Neural crest cell (in vitro differentiated cells): ENCODE measurements around the gene DPP3. TPM values are rescaled to one million over a fixed set of nuclear protein-coding genes. Genes with fewer than 3 reads are reported as not detected.

Source experiments
- DNase-seq: peaks from one replicate; pipeline ENCODE4 v3.0.0; 2021; ENCODE audit warnings: low read depth, mixed read lengths, low spot score
- H3K27ac Mint-ChIP-seq: one replicate; pipeline ENCODE4 v1.8.0; 2021; ENCODE audit warnings: mild to moderate bottlenecking, mixed read lengths; ENCODE audit not compliant: unreplicated experiment
- H3K27me3 Mint-ChIP-seq: 2 replicates; pipeline ENCODE4 v1.8.0; 2021; ENCODE audit warnings: low read depth, mild to moderate bottlenecking, mixed read lengths
- H3K36me3 Mint-ChIP-seq: 2 replicates; pipeline ENCODE4 v1.8.0; 2021; ENCODE audit warnings: low read depth, mild to moderate bottlenecking, mixed read lengths
- H3K4me1 Mint-ChIP-seq: 2 replicates; pipeline ENCODE4 v1.8.0; 2021; ENCODE audit warnings: mixed read lengths
- H3K4me3 Mint-ChIP-seq: one replicate; pipeline ENCODE4 v1.8.0; 2021; ENCODE audit warnings: mild to moderate bottlenecking, mixed read lengths
- H3K9me3 Mint-ChIP-seq: 2 replicates; pipeline ENCODE4 v1.8.0; 2021; ENCODE audit warnings: mixed read lengths
- CTCF ChIP-seq: fragments of 200-600 bp; sonication (generic); conservative IDR thresholded peaks from 2 replicates; pipeline ENCODE4 v1.5.0; 2021; ENCODE audit warnings: antibody characterized with exemption, mild to moderate bottlenecking
- total RNA-seq: library from RNA; stranded (reverse); gene quantifications from 2 replicates; pipeline ENCODE4 v1.2.1, GENCODE V29; 2021

Gene DPP3
- total RNA-seq, 1 donor from 2014 or later, result 68.9 TPM

- Mint-ChIP-seq H3K4me1 (peaks cover 28% of the 10 kb centered on the region), H3K27ac (no peak overlapping the region), H3K4me3 (peak overlapping the region; percentile 96), H3K9me3 (no peaks in the 10 kb centered on the region), H3K36me3 (no peaks in the 10 kb centered on the region), H3K27me3 (no peaks in the 10 kb centered on the region)
- TF ChIP-seq CTCF, result no peak
- DNase-seq, result no peak
Measured at GRCh38 chr11:66477263-66478201, 2.7 kb upstream of the DPP3 start.

- TF ChIP-seq CTCF, result peak; percentile 88
- peaks cover 29% of the 10 kb centered on the region for H3K4me1 Mint-ChIP-seq
- peak overlapping the region; percentile 89 for H3K27ac Mint-ChIP-seq
- H3K9me3 Mint-ChIP-seq, result no peaks in the 10 kb centered on the region
- H3K36me3 Mint-ChIP-seq, result no peaks in the 10 kb centered on the region
- H3K27me3 Mint-ChIP-seq, result no peaks in the 10 kb centered on the region
- no peak for DNase-seq
- peak overlapping the region; percentile 96 for H3K4me3 Mint-ChIP-seq
Measured at GRCh38 chr11:66478729-66479393, 1.4 kb upstream of the DPP3 start.

- H3K36me3 Mint-ChIP-seq, result no peaks in the 10 kb centered on the region
- H3K4me1 Mint-ChIP-seq, result peaks cover 29% of the 10 kb centered on the region
- peak overlapping the region; percentile 89 for H3K27ac Mint-ChIP-seq
- no peaks in the 10 kb centered on the region for H3K27me3 Mint-ChIP-seq
- peak overlapping the region; percentile 96 for H3K4me3 Mint-ChIP-seq
- H3K9me3 Mint-ChIP-seq, result no peaks in the 10 kb centered on the region
- no peak for DNase-seq
- no peak for TF ChIP-seq CTCF
Measured at GRCh38 chr11:66479394-66480116, 679 bp upstream of the DPP3 start.

GRCh38 chr11:66484806-66485380 is 4.7 kb downstream of the DPP3 start:
- Mint-ChIP-seq H3K36me3 (peaks cover 3% of the 10 kb centered on the region), H3K27me3 (no peaks in the 10 kb centered on the region), H3K9me3 (no peaks in the 10 kb centered on the region), H3K4me1 (peaks cover 11% of the 10 kb centered on the region), H3K27ac (no peak overlapping the region), H3K4me3 (no peak overlapping the region)
- no peak for DNase-seq
- no peak for TF ChIP-seq CTCF

GRCh38 chr11:66488957-66489356 is 8.7 kb downstream of the DPP3 start:
- Mint-ChIP-seq H3K27ac (no peak overlapping the region), H3K4me3 (no peak overlapping the region), H3K27me3 (no peaks in the 10 kb centered on the region), H3K36me3 (peaks cover 6% of the 10 kb centered on the region), H3K4me1 (no peaks in the 10 kb centered on the region), H3K9me3 (no peaks in the 10 kb centered on the region)
- no peak for DNase-seq
- TF ChIP-seq CTCF, result no peak
